Measurements from ENCODE around the gene RHOBTB3. TPM values are rescaled to one million over a fixed set of nuclear protein-coding genes. Genes with fewer than 3 reads are reported as not detected.

The RHOBTB3 gene
- polyA plus RNA-seq, 2 of the 4 experiments (the other 2 are of a cell fraction), result 9.1 to 28.6 TPM

- H3K4me1 ChIP-seq, result peaks cover 15% of the 10 kb centered on the region
- no peak overlapping the region for H3K27ac ChIP-seq
- DNase-seq (ENCODE audit: low read depth in 1 of 2, low spot score in 1 of 2) (peak in 1 of 2 experiments; percentile 11), FAIRE-seq (no peak), ATAC-seq (no peak)
- no peak overlapping the region for H3K4me2 ChIP-seq
- WGBS (ENCODE audit: missing lambda C conversion rate), result 80% methylated on average over 5 of the region's 5 CpGs
- CTCF ChIA-PET, result interaction anchor here (0.6 kb wide), 1 partner anchor 44 kb away, joined by 3 read pairs; no protein-coding TSS in a partner anchor
- no peaks in the 10 kb centered on the region for H3K9me3 ChIP-seq
- no peak overlapping the region for H3K4me3 ChIP-seq
- no peak for TF ChIP-seq NPAS2 (CRISPR knock-in tag; IDR thresholded peaks at IDR 0.05; ENCODE audit: borderline replicate concordance)
- no peak for TF ChIP-seq ZFP36 (IDR thresholded peaks at IDR 0.05; ENCODE audit: borderline replicate concordance, partially characterized antibody)
- TF ChIP-seq RAD21 (conservative IDR thresholded peaks at IDR 0.05 in 1 of 2, IDR thresholded peaks at IDR 0.05 in 1 of 2), result no peak
- TF ChIP-seq, protein P1, sequence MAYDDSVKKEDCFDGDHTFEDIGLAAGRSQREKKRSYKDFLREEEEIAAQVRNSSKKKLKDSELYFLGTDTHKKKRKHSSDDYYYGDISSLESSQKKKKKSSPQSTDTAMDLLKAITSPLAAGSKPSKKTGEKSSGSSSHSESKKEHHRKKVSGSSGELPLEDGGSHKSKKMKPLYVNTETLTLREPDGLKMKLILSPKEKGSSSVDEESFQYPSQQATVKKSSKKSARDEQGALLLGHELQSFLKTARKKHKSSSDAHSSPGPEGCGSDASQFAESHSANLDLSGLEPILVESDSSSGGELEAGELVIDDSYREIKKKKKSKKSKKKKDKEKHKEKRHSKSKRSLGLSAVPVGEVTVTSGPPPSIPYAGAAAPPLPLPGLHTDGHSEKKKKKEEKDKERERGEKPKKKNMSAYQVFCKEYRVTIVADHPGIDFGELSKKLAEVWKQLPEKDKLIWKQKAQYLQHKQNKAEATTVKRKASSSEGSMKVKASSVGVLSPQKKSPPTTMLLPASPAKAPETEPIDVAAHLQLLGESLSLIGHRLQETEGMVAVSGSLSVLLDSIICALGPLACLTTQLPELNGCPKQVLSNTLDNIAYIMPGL (CRISPR knock-in tag; IDR thresholded peaks at IDR 0.05; ENCODE audit: borderline replicate concordance), result no peak
- TF ChIP-seq FOSL2 (IDR thresholded peaks at IDR 0.05), result no peak
- TF ChIP-seq FOSL2 (CRISPR knock-in tag; IDR thresholded peaks at IDR 0.05), result peak; percentile 57; the same call in 1 of the 2 replicates
- POLR2A ChIA-PET, result no interaction called here
These were observed 15.2 kb upstream of the RHOBTB3 start for GRCh38 chr5:95715799-95716461.

GRCh38 chr5:95717439-95717838 lies 13.7 kb upstream of the RHOBTB3 start:
- no peak for TF ChIP-seq KDM5A (IDR thresholded peaks at IDR 0.05)
- TF ChIP-seq SMC3 (IDR thresholded peaks at IDR 0.05), result no peak
- no peak for TF ChIP-seq CHD4 (IDR thresholded peaks at IDR 0.05; ENCODE audit: borderline replicate concordance)
- TF ChIP-seq EP300 (IDR thresholded peaks at IDR 0.05), result no peak
- no peak for TF ChIP-seq CBX2 (IDR thresholded peaks at IDR 0.05; ENCODE audit: borderline replicate concordance, low read depth)
- no peak for TF ChIP-seq CHD2 (IDR thresholded peaks at IDR 0.05; ENCODE audit: low read length, partially characterized antibody)
- no peak for TF ChIP-seq PBX3 (IDR thresholded peaks at IDR 0.05)
- no peak for TF ChIP-seq ZNF302 (CRISPR knock-in tag; IDR thresholded peaks at IDR 0.05)
- no peak for TF ChIP-seq RAD21 (conservative IDR thresholded peaks at IDR 0.05 in 1 of 2, IDR thresholded peaks at IDR 0.05 in 1 of 2)
- no peak for TF ChIP-seq ZSCAN20 (CRISPR knock-in tag; IDR thresholded peaks at IDR 0.05)
- TF ChIP-seq CBX8 (IDR thresholded peaks at IDR 0.05), result no peak
- no peak for TF ChIP-seq RNF2 (IDR thresholded peaks at IDR 0.05; ENCODE audit: borderline replicate concordance, low read depth)
- no peak for TF ChIP-seq NFE2L2 (conservative IDR thresholded peaks at IDR 0.05; ENCODE audit: low read length)
- no peak for TF ChIP-seq CEBPB (IDR thresholded peaks at IDR 0.05)
- TF ChIP-seq, protein P2, sequence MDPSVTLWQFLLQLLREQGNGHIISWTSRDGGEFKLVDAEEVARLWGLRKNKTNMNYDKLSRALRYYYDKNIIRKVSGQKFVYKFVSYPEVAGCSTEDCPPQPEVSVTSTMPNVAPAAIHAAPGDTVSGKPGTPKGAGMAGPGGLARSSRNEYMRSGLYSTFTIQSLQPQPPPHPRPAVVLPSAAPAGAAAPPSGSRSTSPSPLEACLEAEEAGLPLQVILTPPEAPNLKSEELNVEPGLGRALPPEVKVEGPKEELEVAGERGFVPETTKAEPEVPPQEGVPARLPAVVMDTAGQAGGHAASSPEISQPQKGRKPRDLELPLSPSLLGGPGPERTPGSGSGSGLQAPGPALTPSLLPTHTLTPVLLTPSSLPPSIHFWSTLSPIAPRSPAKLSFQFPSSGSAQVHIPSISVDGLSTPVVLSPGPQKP (IDR thresholded peaks at IDR 0.05; ENCODE audit: low read depth, low read length), result no peak
- Histone ChIP-seq H3K4me1 (peaks cover 5% of the 10 kb centered on the region), H3K9me3 (no peaks in the 10 kb centered on the region), H3K4me2 (no peak overlapping the region), H3K27ac (no peak overlapping the region), H3K4me3 (no peak overlapping the region)
- ATAC-seq (no peak), DNase-seq (ENCODE audit: low read depth in 1 of 2, low spot score in 1 of 2) (no peak), FAIRE-seq (no peak)
- ChIA-PET CTCF (interaction anchor here (1.2 to 1.5 kb wide), 2 partner anchors 53 to 73 kb away, joined by 3 read pairs; no protein-coding TSS in a partner anchor), POLR2A (no interaction called here)
- 86% methylated on average over 2 of the region's 2 CpGs for WGBS (ENCODE audit: missing lambda C conversion rate)

Measured in A549 (cell line).